Keratinocyte (primary cell): Measurements from ENCODE around the gene MEGF10. TPM values are rescaled to one million over a fixed set of nuclear protein-coding genes. Genes with fewer than 3 reads are reported as not detected.

Source experiments
- DNase-seq: peaks from one replicate; pipeline ENCODE4 v3.0.0-alpha.2; 2011; ENCODE audit warnings: low read depth, missing footprints, low spot score
- FAIRE-seq: peaks from 2 replicates; lab custom pipeline; 2011; peaks lifted over from hg19 to GRCh38; lab: Jason Lieb, UNC
- H2AFZ ChIP-seq: 2 replicates; pipeline ENCODE4 v1.6.0; 2012; ENCODE audit warnings: low read length, control low read depth, inconsistent platforms; ENCODE audit not compliant: control insufficient read depth
- H3K27ac ChIP-seq: 2 replicates; pipeline ENCODE4 v1.5.1; 2011; ENCODE audit warnings: low read length; ENCODE audit not compliant: control insufficient read depth, insufficient read depth
- H3K27me3 ChIP-seq: 3 replicates; pipeline ENCODE4 v1.6.0; 2011; ENCODE audit warnings: low read length; ENCODE audit not compliant: control insufficient read depth, insufficient read depth; ENCODE audit errors: extremely low read depth
- H3K36me3 ChIP-seq, 2 experiments: 2 replicates in 1 of 2; 3 replicates in 1 of 2; pipeline ENCODE4 v1.5.1; 2011; ENCODE audit warnings: low read length in 2 of 2, mild to moderate bottlenecking in 1 of 2; ENCODE audit not compliant: control insufficient read depth in 2 of 2, insufficient read depth in 2 of 2; ENCODE audit errors: extremely low read depth in 1 of 2
- H3K4me1 ChIP-seq: 3 replicates; pipeline ENCODE4 v1.5.1; 2011; ENCODE audit warnings: low read length; ENCODE audit not compliant: control insufficient read depth, insufficient read depth; ENCODE audit errors: extremely low read depth
- H3K4me2 ChIP-seq: 3 replicates; pipeline ENCODE4 v1.6.0; 2011; ENCODE audit warnings: low read depth, low read length; ENCODE audit not compliant: control insufficient read depth, insufficient read depth; ENCODE audit errors: extremely low read depth
- H3K4me3 ChIP-seq, 3 experiments: fragments of 200-600 bp in 1 of 3; sonication (generic) in 1 of 3; 2 replicates in 2 of 3; 3 replicates in 1 of 3; pipeline ENCODE4 v1.5.1; 2011 to 2016; ENCODE audit warnings: low read length in 3 of 3, mild to moderate bottlenecking in 3 of 3, control low read depth in 2 of 3, inconsistent platforms in 1 of 3, low read depth in 1 of 3, mixed read lengths in 1 of 3, mixed run types in 1 of 3, moderate library complexity in 1 of 3; ENCODE audit not compliant: control insufficient read depth in 2 of 3, insufficient read depth in 2 of 3; ENCODE audit errors: extremely low read depth in 1 of 3
- H3K79me2 ChIP-seq: 2 replicates; pipeline ENCODE4 v1.6.0; 2012; ENCODE audit warnings: low read length; ENCODE audit not compliant: control insufficient read depth, insufficient read depth
- H3K9ac ChIP-seq: 3 replicates; pipeline ENCODE4 v1.6.0; 2011; ENCODE audit warnings: low read length; ENCODE audit not compliant: control insufficient read depth, insufficient read depth; ENCODE audit errors: extremely low read depth
- H3K9me1 ChIP-seq: 3 replicates; pipeline ENCODE4 v1.6.0; 2011; ENCODE audit warnings: low read length; ENCODE audit not compliant: control insufficient read depth, insufficient read depth; ENCODE audit errors: extremely low read depth
- H3K9me3 ChIP-seq: 2 replicates; pipeline ENCODE4 v1.5.1; 2012; ENCODE audit warnings: low read depth, low read length; ENCODE audit not compliant: control insufficient read depth
- H4K20me1 ChIP-seq: 3 replicates; pipeline ENCODE4 v1.6.0; 2011; ENCODE audit warnings: low read length; ENCODE audit not compliant: control insufficient read depth, insufficient read depth; ENCODE audit errors: extremely low read depth
- CTCF ChIP-seq, 3 experiments: IDR thresholded peaks in 1 of 3; conservative IDR thresholded peaks in 1 of 3; optimal IDR thresholded peaks in 1 of 3; 2 replicates in 2 of 3; 3 replicates in 1 of 3; pipeline versions ENCODE3 to v1.5.1; 2011; ENCODE audit warnings: low read length in 3 of 3, mild to moderate bottlenecking in 3 of 3, moderate library complexity in 2 of 3, control low read depth in 1 of 3, inconsistent platforms in 1 of 3; ENCODE audit not compliant: insufficient read depth in 2 of 3; ENCODE audit errors: extremely low read depth in 1 of 3
- EZH2 ChIP-seq: IDR thresholded peaks from one replicate; pipeline ENCODE4 v1.6.1; 2012; ENCODE audit warnings: inconsistent platforms, mild to moderate bottlenecking, low read length, moderate library complexity
- dilution Hi-C: fragments of 300-500 bp; cut with MboI; formaldehyde crosslinking; loops from one replicate; pipeline ENCODE4 v1.7.0; 2020; ENCODE audit warnings: low sequenced_read_pairs; ENCODE audit not compliant: extremely low pct_ligation_motif_present
- polyA plus RNA-seq, 5 experiments: library from polyadenylated mRNA; depleted of rRNA in 3 of 5; stranded (reverse) in 3 of 5; stranded (forward) in 1 of 5; unstranded in 1 of 5; fragments of >200 nt; gene quantifications; 1 replicate in 1 of 5; 2 replicates in 3 of 5; 3 replicates in 1 of 5; pipeline versions ENCODE4 v1.2.1 to v1.2.3, GENCODE V29; 2011 to 2012; ENCODE audit warnings: missing spikeins in 2 of 5, low read depth in 1 of 5, low replicate concordance in 1 of 5
- small RNA-seq, 3 experiments: library from RNA; depleted of rRNA; stranded (forward); fragments of <200 nt; gene quantifications; one replicate each; pipeline ENCODE3, GENCODE V24; 2012; ENCODE audit warnings: low read depth in 3 of 3, low replicate concordance in 1 of 3; ENCODE audit not compliant: insufficient read length in 3 of 3

Gene MEGF10
- polyA plus RNA-seq, 1 donor (not counting 4 experiments of a cell fraction or from before 2014, with no cell fraction given) = not detected

GRCh38 chr5:127508644-127509373 lies 218.2 kb downstream of the MEGF10 start:
- dilution Hi-C loops = no loop called here
- H3K79me2 ChIP-seq = no peaks in the 10 kb centered on the region

More at GRCh38 chr5:127508644-127509373, 218.2 kb downstream of the MEGF10 start:
- H2AFZ ChIP-seq = no peak overlapping the region
- DNase-seq (no peak), FAIRE-seq (no peak)
- H3K4me2 ChIP-seq = no peak overlapping the region
- no peaks in the 10 kb centered on the region for H3K36me3 ChIP-seq
- no peaks in the 10 kb centered on the region for H3K9me3 ChIP-seq
- H3K27me3 ChIP-seq = no peaks in the 10 kb centered on the region
- no peak overlapping the region for H3K27ac ChIP-seq
- H4K20me1 ChIP-seq = no peaks in the 10 kb centered on the region
- no peaks in the 10 kb centered on the region for H3K9me1 ChIP-seq
- no peak overlapping the region for H3K9ac ChIP-seq
- TF ChIP-seq CTCF (optimal IDR thresholded peaks at IDR 0.05 in 1 of 3, IDR thresholded peaks at IDR 0.05 in 1 of 3, conservative IDR thresholded peaks at IDR 0.05 in 1 of 3; ENCODE audit: extremely low read depth in 1 of 3, insufficient read depth in 2 of 3, low read length in 3 of 3) (no peak), EZH2 (no peak)
- no peaks in the 10 kb centered on the region for H3K4me1 ChIP-seq
- H3K4me3 ChIP-seq = no peak overlapping the region

Small RNAs within 50 kb of the gene (small RNA-seq; reads per million reads assigned to genes)
- gene AC010424.1 = 0 reads per million in 3 experiments

Other genes with a start within 250 kb of the MEGF10 start
- gene C5orf63, start 217.3 kb upstream of the MEGF10 start, polyA plus RNA-seq = 4.6 to 7.2 TPM (median 5.1 TPM) in 3 replicates
- 38.1 to 63.1 TPM (median 48.6 TPM) in 3 replicates for gene PRRC1, start 226.8 kb downstream of the MEGF10 start, polyA plus RNA-seq